Measurements from ENCODE around the gene RHOA. TPM values are rescaled to one million over a fixed set of nuclear protein-coding genes. Genes with fewer than 3 reads are reported as not detected.

Gene RHOA
- total RNA-seq, 4 donors from 2014 or later: 244 to 411 (median 282) TPM

DNA sequence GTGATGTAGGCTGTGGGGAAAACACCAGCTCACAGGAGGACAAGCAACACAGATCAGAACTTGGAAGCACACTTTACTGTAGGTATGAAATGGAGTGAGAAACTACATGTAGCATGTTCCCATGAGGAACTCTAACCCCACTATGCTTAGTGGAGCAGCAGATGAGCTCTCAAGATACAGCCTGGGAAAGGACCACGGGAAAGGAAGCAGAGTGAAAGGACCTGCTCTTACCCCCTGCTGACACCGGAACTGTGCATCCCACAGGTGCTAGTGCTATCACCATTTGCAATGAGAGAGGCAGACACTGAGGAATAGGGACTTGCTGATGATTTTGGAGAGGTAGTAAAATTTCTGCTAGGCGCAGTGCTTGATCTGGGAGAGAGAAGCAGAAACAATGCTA lies 100.5 kb downstream of the RHOA start:
- Histone ChIP-seq H3K4me3 (no peak overlapping the region), H3K27me3 (no peaks in the 10 kb centered on the region), H3K27ac (no peak overlapping the region), H3K36me3 (peaks cover 0 to 55% of the 10 kb centered on the region in 2 donors), H3K9me3 (no peaks in the 10 kb centered on the region), H3K4me1 (peaks cover 0 to 8% of the 10 kb centered on the region in 2 donors)
- intact Hi-C loops (cut with DNase I; ENCODE audit: low total_unique reads): no loop called here
- DNase-seq (no peak), ATAC-seq (no peak)
- in situ Hi-C loops (cut with MboI; ENCODE audit: low sequenced_read_pairs in 4 of 4): no loop called here
- TF ChIP-seq, protein P1, sequence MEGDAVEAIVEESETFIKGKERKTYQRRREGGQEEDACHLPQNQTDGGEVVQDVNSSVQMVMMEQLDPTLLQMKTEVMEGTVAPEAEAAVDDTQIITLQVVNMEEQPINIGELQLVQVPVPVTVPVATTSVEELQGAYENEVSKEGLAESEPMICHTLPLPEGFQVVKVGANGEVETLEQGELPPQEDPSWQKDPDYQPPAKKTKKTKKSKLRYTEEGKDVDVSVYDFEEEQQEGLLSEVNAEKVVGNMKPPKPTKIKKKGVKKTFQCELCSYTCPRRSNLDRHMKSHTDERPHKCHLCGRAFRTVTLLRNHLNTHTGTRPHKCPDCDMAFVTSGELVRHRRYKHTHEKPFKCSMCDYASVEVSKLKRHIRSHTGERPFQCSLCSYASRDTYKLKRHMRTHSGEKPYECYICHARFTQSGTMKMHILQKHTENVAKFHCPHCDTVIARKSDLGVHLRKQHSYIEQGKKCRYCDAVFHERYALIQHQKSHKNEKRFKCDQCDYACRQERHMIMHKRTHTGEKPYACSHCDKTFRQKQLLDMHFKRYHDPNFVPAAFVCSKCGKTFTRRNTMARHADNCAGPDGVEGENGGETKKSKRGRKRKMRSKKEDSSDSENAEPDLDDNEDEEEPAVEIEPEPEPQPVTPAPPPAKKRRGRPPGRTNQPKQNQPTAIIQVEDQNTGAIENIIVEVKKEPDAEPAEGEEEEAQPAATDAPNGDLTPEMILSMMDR (IDR thresholded peaks at IDR 0.05 in 4 of 5, conservative IDR thresholded peaks at IDR 0.05 in 1 of 5): no peak
- no peak for TF ChIP-seq POLR2A (IDR thresholded peaks at IDR 0.05)

DNA sequence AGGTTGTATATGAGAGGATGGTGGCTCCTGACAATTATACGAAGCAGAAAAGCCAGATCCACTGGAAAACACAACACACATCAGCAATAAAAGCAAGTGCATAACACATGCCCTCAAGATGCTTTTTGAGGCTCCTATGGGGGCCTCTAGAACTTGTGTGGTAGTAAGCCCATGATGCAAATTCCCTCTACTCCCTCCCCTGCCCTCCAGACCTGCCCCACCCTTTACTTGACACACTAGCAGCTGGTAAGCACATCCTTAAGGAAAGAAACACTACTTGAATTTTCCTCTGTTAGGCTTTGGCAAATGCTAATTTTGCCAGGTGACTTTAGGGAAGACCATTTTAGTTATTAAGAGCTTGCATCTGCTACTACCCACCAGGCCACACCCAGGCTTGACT lies 101.1 kb downstream of the RHOA start:
- ATAC-seq (no peak), DNase-seq (no peak)
- intact Hi-C loops (cut with DNase I; ENCODE audit: low total_unique reads) (no loop called here), in situ Hi-C loops (cut with MboI; ENCODE audit: low sequenced_read_pairs in 4 of 4) (no loop called here)
- no peaks in the 10 kb centered on the region for H3K9me3 ChIP-seq
- no peak overlapping the region for H3K27ac ChIP-seq
- no peaks in the 10 kb centered on the region for H3K27me3 ChIP-seq
- H3K4me3 ChIP-seq: no peak overlapping the region
- TF ChIP-seq, protein P1 (IDR thresholded peaks at IDR 0.05 in 4 of 5, conservative IDR thresholded peaks at IDR 0.05 in 1 of 5): no peak
- TF ChIP-seq POLR2A (IDR thresholded peaks at IDR 0.05): no peak
- H3K4me1 ChIP-seq: peaks cover 0 to 8% of the 10 kb centered on the region in 2 donors
- H3K36me3 ChIP-seq: peaks cover 0 to 54% of the 10 kb centered on the region in 2 donors

Other genes with a start within 250 kb of the RHOA start
- gene CCDC71, start 245.6 kb downstream of the RHOA start, total RNA-seq: 10 to 100 TPM; 20.0 to 31.0 (median 22.0) TPM
- gene KLHDC8B, start 240.4 kb downstream of the RHOA start, total RNA-seq: 10 to 100 TPM; 15.8 to 35.8 (median 26.0) TPM
- 1 to 10 TPM in 2 of 4 donors, under 1 TPM in 2; 0.78 to 1.9 (median 1.3) TPM for gene C3orf62, start 134.7 kb downstream of the RHOA start, total RNA-seq
- 10 to 100 TPM in 1 of 4 donors, 1 to 10 TPM in 3; 7.2 to 10.2 (median 9.1) TPM for gene USP4, start 71.9 kb downstream of the RHOA start, total RNA-seq
- 100 to 1,000 TPM in 3 of 4 donors, 10 to 100 TPM in 1; 75.2 to 157 (median 123) TPM for gene GPX1, start 53.6 kb downstream of the RHOA start, total RNA-seq
- gene TCTA, start 447 bp upstream of the RHOA start, total RNA-seq: 10 to 100 TPM; 12.0 to 25.8 (median 15.1) TPM
- gene AMT, start 10.5 kb upstream of the RHOA start, total RNA-seq: 1 to 10 TPM in 2 of 4 donors, under 1 TPM in 1, not detected in 1; 0.52 to 1.3 (median 1.1) TPM
- 1 to 10 TPM; 1.9 to 7.0 (median 3.8) TPM for gene NICN1, start 17.3 kb upstream of the RHOA start, total RNA-seq
- 100 to 1,000 TPM in 3 of 4 donors, 10 to 100 TPM in 1; 95.0 to 177 (median 109) TPM for gene DAG1, start 58.3 kb upstream of the RHOA start, total RNA-seq
- gene BSN, start 142.5 kb upstream of the RHOA start, total RNA-seq: under 1 TPM; 0.10 to 0.24 (median 0.21) TPM

All from gastrocnemius medialis (tissue), 4 donors.